Measurements from ENCODE around the gene UTS2. TPM values are rescaled to one million over a fixed set of nuclear protein-coding genes. Genes with fewer than 3 reads are reported as not detected.

UTS2 gene
- total RNA-seq, 1 experiment from 2014 or later, result not detected

- intact Hi-C loops (cut with micrococcal nuclease; ENCODE audit: unreplicated experiment), result no loop called here
- Histone ChIP-seq H3K4me3 (ENCODE audit: low read depth in 2 of 2, low read length in 2 of 2) (no peak overlapping the region), H3K9me3 (ENCODE audit: control insufficient read depth, insufficient read depth, low read depth, low read length) (no peaks in the 10 kb centered on the region), H3K36me3 (ENCODE audit: control insufficient read depth, insufficient read depth, low read length) (peaks cover 5% of the 10 kb centered on the region; the same call in 1 of the 2 replicates), H3K27ac (ENCODE audit: low read length) (no peak overlapping the region), H3K4me1 (ENCODE audit: control insufficient read depth, insufficient read depth, low read length) (no peaks in the 10 kb centered on the region), H3K27me3 (ENCODE audit: control insufficient read depth, insufficient read depth, low read length) (no peaks in the 10 kb centered on the region)
- TF ChIP-seq REST (IDR thresholded peaks at IDR 0.05; ENCODE audit: insufficient read depth in 1 of 2, low read depth in 2 of 2, low read length in 1 of 2) (no peak), TCF7L2 (IDR thresholded peaks at IDR 0.05; ENCODE audit: low read depth, low read length) (no peak), POLR2AphosphoS5 (IDR thresholded peaks at IDR 0.05; ENCODE audit: low read depth, low read length) (no peak), CTCF (IDR thresholded peaks at IDR 0.05) (no peak), SIN3A (IDR thresholded peaks at IDR 0.05; ENCODE audit: borderline replicate concordance, insufficient read depth, low read depth, low read length) (no peak)
- ChIA-PET POLR2A (interaction anchor here (0.6 kb wide), 1 partner anchor 87 kb away, joined by 5 read pairs; no protein-coding TSS in a partner anchor), CTCF (no interaction called here)
- in situ Hi-C loops (cut with HindIII; ENCODE audit: low pct_unique_long_range_greater_than_20kb, low sequenced_read_pairs), result no loop called here
- BruUV-seq (replicated peaks), result no TSS peak
- DNase-seq (ENCODE audit: low read depth, low spot score) (no peak), ATAC-seq (no peak)
These were observed 31.6 kb downstream of the UTS2 start for GRCh38 chr1:7821282-7821681.

- peaks cover 14% of the 10 kb centered on the region for H3K9me3 ChIP-seq (ENCODE audit: control insufficient read depth, insufficient read depth, low read depth, low read length)
- no peaks in the 10 kb centered on the region for H3K27me3 ChIP-seq (ENCODE audit: control insufficient read depth, insufficient read depth, low read length)
- in situ Hi-C loops (cut with HindIII; ENCODE audit: low pct_unique_long_range_greater_than_20kb, low sequenced_read_pairs), result no loop called here
- DNase-seq (ENCODE audit: low read depth, low spot score) (no peak), ATAC-seq (no peak)
- ChIA-PET CTCF (no interaction called here), POLR2A (no interaction called here)
- intact Hi-C loops (cut with micrococcal nuclease; ENCODE audit: unreplicated experiment), result no loop called here
- TF ChIP-seq POLR2AphosphoS5 (IDR thresholded peaks at IDR 0.05; ENCODE audit: low read depth, low read length) (no peak), CTCF (IDR thresholded peaks at IDR 0.05) (no peak), SIN3A (IDR thresholded peaks at IDR 0.05; ENCODE audit: borderline replicate concordance, insufficient read depth, low read depth, low read length) (no peak), TCF7L2 (IDR thresholded peaks at IDR 0.05; ENCODE audit: low read depth, low read length) (no peak), REST (IDR thresholded peaks at IDR 0.05; ENCODE audit: insufficient read depth in 1 of 2, low read depth in 2 of 2, low read length in 1 of 2) (no peak)
- no peaks in the 10 kb centered on the region for H3K4me1 ChIP-seq (ENCODE audit: control insufficient read depth, insufficient read depth, low read length)
- no peak overlapping the region for H3K4me3 ChIP-seq (ENCODE audit: low read depth in 2 of 2, low read length in 2 of 2)
- H3K36me3 ChIP-seq (ENCODE audit: control insufficient read depth, insufficient read depth, low read length), result peaks cover 16% of the 10 kb centered on the region
- H3K27ac ChIP-seq (ENCODE audit: low read length), result no peak overlapping the region
- BruUV-seq (replicated peaks), result no TSS peak
These were observed 39.0 kb downstream of the UTS2 start for GRCh38 chr1:7813677-7814373.

Measured in Panc1 (cell line).